Suprapubic skin (tissue), 3 donors: Measurements from ENCODE around the gene LHX2.

Experiments
- CTCF ChIP-seq, 2 donors: fragments of 200-600 bp in 1 of 2; fragments of 450-650 bp in 1 of 2; sonication (generic) in 1 of 2; IDR thresholded peaks; one replicate each; pipeline ENCODE4 v1.5.1; 2016 to 2019; ENCODE audit warnings: antibody characterized with exemption in 2 of 2, mild to moderate bottlenecking in 1 of 2, moderate library complexity in 1 of 2
- POLR2A ChIP-seq, 2 donors: fragments of 450-650 bp; IDR thresholded peaks; one replicate each; pipeline ENCODE4 v1.6.1; 2017; ENCODE audit warnings: antibody characterized with exemption in 2 of 2, mild to moderate bottlenecking in 2 of 2, moderate library complexity in 2 of 2

GRCh38 chr9:124012368-124013301 is 1.1 kb downstream of the LHX2 start:
- no peak for TF ChIP-seq POLR2A (IDR thresholded peaks at IDR 0.05)
- no peak for TF ChIP-seq CTCF (IDR thresholded peaks at IDR 0.05)
